ENCODE data around the gene ENTPD5.

DNA sequence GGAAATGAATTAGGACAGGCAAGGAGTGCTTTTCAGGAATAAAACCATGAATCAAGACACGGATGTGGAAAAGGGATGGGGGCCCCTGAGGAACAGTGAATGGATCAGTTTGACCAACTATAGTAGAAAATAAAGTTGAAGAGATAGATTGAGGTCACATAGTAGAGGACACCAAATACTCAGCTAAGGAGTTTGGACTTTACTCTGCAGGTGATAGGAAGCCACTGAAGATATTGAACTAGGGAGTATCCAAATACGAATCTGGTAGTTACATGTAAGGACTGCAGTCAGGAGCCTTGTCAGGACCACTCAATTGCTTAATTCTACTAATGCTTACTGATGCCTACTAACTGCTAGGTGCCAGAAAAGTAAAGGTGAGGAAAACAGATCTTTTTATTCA is 20.4 kb downstream of the ENTPD5 start:
- TF ChIP-seq GATA2 (IDR thresholded peaks at IDR 0.05; ENCODE audit: low read depth, low read length) (no peak), GATA3 (IDR thresholded peaks at IDR 0.05; ENCODE audit: low read depth, low read length) (no peak)

Measured in SH-SY5Y (cell line).